ENCODE results near the gene SNRPA1.
"Not testable (repeated sequence)": the region's sequence is repeated elsewhere in the genome, so short reads cannot be mapped to it uniquely, and the experiment has no call there.

Gene SNRPA1

DNA sequence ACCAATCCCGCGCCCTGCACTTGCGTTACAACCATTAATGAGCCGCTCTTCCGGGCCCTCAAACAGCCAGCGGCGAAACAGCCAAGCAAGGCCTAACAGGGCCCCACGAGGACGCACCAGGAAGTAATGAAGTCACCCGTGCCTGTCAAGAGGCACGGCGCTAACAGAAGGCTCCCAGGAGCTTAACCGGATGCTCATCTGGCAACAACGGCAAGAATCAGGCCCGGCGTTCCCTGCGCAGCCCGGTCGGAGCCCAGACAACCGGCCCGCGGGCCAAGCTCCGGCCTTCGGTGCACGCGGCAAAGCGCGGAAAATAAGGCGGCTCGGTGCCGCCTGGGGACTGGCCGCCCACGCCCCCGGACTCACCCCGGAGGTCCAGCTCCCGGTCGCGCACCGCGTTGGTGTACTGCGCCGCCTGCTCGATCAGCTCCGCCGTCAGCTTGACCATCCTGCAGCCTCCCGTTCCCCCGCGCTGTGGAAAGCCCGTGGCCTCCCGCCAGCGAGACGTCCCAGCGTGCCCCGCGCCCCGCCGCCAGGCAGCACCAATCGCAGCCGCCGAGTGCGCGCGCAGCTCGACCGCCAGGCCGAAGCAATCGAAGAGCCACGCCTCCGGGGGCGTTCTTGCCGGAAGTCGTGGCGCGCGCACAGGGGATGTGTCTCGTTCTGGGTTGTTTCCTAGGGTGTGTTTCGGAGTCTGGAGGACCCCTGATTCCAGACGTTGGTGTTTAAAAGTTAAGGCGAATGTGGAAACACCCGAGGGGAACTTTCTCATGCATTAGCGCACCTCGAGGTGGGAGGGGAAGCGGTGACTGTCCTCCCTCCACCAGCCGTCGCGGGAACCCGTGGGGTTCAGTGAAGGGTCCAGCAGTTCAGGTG, at the start of gene SNRPA1:
Gene SNRPA1 (minus strand): TSS at position 518 of the 876 bp plus-strand sequence. CDS start 70 bp downstream, at position 448.
- DNase-seq, result peak; percentile 93

DNA sequence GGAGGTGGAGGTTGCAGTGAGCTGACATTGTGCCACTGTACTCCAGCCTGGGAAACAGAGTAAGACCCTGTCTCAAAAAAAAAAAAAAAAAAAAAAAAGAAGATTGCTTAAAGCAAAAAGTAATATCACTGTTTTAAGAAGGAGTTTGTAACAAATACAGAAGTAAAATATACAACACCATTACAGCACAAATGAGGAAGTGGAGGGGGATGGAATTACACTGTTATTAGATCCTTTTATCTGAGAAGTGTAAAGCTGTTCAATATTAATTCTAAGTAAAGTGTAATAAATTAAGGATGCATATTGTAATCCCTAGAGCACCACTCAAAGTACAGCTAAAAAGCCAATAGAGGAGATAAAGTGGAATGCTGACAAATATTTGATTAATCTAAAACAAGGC, 47.0 kb upstream of the SNRPA1 start:
- no peak for DNase-seq

DNA sequence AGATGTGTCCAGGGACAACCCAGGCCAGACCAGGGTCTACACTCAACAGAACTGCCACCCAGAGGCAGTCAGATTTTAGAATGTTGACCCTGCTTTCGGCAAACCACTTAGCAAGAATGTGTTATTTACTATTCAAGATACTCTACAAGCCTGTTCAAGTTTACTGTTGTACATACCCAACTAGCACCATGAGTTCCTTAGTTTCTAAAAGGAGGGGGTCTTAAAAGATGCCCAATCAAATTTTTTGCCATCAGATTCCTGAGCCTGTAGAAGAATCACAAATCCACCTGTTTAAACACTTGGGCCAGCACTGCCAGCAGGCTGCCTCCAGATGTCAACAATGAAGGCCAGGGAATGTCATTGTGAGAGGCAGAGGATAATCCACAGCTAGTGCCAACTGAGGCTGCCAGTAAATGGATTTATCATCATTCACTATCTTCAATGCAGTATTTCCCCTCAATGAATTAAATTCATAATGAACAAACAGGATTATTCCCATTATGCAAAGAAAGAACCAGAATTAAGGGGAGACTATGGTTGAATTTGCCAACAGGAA, 43.5 kb upstream of the SNRPA1 start:
- DNase-seq, result no peak

DNA sequence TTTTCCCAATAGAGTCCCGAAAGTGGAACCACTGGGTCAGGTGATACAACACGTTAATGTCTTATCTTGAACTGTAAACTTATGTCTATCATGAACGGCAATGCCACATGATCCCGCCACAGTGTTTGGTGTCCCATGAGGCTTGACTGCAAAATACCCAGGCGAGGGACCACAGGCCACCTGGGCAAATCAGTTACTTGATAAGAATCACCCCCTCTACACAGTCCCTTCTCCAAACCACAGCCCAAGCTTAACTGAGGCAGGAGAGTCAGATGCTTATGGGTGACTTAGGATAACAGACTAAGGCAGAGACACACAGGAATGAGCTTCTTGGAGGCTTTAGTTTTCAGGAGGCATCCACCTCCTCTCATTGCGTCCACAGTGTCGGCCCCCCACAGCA, 42.9 kb upstream of the SNRPA1 start:
- DNase-seq, result no peak

DNA sequence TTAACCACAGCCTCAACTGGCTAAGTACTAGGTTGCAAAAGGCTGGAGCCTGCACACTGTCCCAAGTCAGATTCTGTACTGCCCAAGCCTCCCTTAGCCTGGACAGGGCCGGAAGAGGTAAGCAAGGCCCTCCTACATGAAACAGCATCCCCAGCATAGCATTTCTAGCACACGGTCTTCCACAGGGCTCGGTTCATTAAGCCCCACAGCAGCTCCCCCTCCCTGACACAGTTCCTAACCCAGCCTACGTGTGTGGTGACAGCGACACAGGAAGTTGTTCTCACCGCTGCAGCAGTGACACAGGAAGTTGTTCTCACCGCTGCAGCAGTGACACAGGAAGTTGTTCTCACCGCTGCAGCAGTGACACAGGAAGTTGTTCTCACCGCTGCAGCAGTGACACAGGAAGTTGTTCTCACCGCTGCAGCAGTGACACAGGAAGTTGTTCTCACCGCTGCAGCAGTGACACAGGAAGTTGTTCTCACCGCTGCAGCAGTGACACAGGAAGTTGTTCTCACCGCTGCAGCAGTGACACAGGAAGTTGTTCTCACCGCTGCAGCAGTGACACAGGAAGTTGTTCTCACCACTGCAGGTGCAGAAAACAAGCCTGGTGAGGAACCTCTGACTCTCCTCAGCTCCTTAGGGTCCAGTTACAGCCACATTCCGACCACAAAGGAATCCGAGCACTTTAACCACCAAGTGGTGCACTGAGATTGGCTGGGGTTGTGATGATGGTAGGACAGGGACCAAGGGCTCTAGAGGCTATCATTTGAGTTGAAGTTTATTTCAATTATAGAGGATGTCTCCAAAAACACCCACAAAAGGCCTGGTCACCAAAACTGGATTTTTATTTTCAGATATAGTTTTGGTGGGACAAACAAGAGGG, 39.1 kb upstream of the SNRPA1 start:
- DNase-seq, result not testable (repeated sequence)

DNA sequence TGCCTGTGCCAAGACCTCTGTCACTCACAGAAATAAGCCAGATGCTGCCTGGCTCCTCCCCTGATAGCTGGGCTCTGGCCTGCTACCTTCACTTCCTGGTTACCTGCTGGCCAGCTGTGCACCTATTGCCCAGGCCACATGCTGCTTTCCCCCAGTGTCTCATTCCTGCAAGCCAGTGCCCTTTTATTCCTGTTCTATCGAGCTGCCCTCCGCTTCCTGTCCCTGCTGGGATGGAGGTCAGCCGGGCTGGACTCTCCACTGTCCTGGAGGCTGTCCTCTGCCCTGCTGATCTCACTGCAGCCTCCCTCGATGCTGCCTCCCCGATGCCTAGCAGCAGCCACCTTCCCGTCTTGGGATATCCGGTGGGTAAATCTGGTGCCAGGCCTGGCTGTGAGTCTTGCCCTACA, 37.0 kb upstream of the SNRPA1 start:
- no peak for DNase-seq

DNA sequence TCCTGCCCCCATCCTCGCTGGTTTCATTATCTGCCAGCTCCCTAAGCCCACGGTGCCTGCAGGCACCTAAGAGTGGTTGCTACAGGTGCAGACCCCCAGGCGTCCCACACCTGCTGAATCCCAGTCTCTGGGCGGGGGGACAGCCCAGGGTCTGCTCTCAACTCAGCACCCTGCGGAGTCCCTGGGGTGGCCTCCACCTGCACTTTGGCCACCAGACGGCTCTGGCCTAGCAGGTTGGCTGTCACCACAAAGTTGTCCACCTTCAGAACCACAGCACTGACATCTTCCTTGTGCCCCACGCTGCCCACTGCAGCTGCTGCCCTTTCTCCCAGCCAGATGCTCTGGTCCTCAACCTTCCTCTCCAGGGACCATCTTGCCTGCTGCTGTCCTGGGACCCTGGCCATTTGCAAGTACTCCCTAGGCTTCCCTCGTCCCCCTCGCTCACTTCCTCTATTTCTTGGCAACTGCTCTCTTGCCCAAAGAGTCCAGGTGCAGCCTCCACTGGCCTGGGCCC, 34.9 kb upstream of the SNRPA1 start:
- no peak for DNase-seq

DNA sequence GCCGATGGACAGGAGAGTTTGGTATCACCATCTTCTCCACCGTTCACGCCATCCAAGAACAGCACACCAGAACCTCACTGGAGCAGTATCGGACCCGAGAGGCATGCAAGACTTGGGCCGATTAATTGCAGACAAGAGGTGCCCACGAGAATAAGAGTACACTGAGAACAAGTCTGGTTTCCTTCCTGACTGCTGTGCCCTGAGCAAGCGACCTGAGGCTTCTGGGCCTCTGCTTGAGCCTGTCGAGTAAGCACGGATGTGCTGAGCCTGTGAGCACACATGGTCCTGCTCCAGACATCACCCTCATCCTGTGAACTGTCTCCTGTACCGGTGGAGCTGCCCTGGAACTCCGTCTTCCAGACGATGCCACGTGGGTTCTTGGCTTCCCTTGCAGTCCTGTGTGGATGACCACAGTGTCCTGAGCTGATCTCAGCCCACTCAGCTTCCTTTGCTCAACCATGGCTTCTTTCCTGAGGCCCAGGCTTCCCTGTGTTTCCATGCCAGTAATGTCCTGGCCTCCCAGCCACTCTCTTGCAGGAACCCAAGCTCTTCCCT, 34.3 kb upstream of the SNRPA1 start:
- DNase-seq, result no peak

DNA sequence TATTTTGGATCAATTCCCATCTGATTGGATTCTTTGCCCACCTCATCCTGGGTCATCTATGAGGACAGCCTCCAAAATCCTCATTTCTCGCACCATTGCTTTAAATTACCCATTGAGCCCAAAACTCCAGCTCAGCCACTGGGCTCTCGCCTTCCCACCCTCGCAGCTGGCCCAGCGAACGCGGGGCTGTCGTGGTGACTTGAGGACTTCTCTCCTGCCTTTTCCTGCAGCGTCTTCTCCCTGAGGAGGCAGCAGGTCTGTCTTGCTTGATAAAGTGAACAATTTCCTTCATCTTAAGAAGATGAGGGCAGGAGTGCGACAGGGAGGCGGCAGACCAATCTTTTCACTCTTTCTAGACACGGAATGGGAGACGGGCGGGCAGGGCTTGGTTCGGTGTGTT, 33.0 kb upstream of the SNRPA1 start:
- DNase-seq, result no peak

DNA sequence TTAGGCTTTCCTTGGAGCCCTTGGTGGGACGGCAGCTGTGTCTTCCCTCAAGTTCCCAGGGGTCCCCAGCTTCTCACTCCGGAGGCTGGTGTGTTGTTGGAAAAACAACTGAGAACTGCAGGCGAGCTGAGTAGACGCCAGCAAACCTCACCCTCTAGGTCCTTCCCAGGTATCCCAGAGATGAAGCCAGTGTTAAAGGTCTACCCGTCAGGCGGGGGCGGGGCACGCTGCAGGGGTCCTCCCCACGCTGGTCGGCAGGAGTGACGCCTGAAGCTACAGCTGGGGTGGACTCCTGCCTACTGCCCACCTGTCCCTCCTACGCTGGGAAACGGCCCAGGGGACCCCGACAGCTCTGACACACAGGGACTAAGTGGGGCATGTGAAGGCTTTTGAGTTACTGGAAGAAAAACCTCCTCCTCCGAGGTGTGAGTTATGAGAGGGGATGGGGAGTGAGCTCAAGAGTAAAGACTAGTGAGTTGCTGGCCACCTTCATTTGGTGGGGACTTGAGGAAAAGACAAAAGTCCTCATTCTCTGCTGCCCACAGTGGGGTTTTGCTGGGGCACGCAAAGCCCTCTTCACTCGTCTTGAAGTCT, 32.2 kb upstream of the SNRPA1 start:
- no peak for DNase-seq

DNA sequence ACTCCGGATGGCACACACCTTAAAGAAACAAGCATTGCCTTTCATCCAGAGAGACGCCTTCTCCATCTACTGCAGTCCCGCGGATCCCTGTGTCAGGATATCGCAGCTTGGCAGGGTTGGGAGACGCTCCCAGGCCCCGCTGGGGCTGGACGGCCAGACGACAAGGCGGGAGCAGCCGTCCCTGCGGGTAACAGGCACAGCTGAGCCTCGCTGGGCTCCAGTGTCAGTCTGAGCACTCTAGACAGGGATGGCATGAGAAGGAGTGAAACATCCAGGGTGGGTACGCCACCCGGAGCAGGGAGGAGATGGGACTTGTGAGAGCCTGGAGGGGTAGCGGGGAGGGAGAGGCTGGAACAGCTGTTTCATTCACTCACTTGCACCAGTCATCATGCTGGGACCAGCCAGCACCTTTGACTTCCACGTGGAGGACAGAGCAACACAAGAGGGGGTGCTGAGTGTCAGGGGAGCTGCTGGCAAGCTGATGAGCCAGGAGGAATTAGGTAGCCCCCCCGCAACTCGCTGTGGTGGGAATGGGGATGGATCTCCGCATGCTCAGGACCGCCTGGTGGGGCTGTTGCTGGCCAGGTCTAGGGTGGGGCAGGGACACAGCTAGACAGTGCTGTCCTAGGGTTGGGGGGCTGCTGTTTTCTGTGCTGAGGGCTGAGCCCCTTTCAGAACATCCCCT, 31.6 kb upstream of the SNRPA1 start:
- DNase-seq, result no peak

DNA sequence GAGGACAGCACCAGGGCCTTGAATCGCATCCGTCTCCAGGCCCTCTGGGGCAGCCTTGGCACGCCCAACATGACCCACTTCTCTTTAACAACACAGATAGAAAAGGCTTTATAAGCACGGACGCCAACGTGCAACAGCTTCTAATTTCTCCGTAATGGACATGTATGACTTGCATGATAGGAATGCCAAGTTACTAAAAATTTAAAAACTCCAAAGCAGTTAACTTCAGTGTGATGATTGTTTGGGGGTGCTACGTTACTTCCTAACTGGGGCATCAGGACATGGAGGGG, 30.9 kb upstream of the SNRPA1 start:
- no peak for DNase-seq

DNA sequence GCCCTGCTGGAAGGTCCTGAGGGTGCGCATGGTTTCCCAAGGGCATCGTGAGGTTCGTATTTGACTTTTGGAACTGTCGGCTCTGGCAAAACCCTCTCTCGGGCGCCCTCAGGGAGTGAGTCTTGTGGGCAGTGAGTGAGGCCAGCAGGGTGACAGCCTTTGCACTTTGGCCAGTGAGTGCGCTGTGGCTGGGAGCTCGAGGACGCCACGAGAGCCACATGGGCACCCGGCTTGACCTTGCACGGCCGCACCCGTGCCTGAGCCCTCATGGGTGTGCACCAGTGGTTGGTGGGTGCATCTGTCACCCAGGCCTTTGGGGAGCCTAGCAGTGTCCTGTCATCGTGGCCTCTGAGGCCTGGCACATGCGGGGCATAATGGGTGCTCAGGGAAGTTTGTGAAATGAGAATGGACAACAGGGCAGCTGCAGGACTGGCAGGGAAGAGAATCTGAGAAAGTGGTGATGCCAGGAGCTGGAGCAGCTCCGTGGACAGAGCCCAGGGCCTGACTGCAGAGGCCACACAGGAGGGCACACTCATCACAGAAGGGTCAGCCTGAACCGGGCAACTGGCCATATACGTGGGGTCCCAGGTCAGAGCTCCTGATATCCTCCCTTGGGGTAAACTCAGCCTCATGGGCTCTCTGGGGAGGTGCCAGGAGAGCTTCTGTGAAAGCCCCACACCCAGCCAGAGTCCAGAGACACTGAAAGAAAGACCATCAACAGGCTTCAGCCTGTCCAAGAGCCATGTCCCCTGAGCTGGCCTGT, 30.4 kb upstream of the SNRPA1 start:
- DNase-seq, result no peak

DNA sequence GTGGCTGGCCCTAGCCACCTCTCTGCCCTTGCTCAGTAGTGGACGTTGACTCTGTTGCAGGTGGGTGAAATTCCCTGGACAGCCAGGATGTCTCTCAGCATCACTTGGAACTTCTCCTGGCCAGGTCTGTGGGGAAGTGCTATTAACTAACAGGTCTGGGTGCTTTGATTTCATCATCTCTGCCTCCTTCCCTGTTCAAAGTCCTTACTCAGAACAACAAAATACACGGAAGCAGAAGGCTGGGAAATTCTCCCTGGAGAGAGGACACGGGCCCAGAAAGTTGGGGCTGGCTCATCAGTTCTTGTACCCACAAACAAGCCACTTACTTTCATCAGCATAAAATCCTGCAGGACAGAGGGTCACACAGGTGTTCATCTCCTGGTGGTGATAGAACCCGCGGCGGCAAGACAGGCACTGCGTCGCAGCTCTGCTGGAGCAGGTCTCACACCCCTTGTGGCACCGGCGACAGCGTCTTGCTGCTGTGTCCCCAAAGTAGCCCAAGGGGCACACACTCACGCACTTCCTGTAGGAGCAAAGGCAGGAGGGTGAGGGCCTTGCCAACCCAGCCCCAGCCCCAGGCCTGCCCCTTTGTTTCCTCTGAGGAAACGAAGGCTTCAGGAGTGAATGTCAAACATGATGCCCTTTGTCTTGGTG, 29.6 kb upstream of the SNRPA1 start:
- DNase-seq, result no peak

DNA sequence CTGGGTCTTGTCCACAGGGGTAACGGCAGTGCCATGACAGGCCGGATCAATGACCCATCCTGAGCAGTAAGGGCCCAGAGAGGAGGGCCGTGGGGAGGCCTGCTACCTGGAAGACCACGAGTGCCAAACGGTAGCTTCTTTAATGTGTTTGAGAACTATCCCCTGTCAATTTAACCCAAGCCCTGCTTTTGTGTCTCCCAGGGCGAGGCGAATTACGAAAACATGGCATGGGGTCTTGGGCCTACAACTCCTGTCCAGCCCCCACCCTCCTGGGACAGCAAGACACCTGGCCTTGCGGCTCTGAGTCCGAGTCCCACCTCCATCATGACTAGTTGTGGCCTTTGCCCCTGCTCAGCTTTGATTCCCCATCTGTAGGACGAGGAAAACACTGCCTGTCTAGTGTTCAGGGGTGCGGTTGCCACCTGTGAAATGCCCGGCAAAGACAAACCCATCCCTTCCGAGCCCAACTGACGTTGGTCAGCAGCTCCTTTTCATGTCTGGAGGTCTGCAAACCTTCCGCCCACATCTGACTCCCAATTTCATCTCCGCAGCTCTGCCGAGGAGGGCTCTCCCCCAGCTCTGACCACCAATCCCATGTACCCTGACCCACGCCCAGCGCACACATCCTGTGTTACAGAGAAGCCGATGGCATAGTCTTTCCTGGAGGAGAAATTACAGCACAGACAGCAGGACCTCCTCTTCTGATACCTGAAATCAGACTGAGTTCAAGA, 28.9 kb upstream of the SNRPA1 start:
- DNase-seq, result no peak

DNA sequence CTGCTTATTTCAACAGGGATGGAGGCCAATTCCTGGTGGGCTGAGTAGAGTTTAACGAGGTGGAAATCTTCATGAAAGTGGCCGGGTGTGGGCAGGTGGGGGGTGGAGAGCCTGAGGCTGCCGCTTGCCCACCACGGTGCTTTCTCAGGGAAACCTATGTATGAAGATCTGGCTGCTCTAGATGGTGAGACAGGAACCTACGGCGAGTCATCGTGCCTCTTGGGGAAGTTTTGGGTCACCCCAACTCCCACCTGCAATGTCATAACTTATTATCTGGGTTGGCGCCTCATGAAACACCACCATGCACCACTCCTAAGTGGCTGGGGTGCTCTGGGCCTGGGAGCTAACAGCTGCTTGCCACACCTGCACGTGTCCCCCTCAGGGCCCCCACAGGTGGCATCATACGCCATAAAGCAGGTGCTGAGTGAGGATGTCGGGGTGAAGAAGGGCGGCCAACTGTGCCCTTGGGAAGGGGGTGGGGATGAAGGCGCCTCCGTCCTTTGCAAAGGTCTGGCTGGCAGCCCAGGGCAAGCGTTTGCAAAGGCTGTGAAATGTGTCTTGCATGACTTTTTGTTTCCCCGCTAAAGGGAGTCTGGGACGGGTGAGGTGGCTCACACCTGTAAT, 27.9 kb upstream of the SNRPA1 start:
- DNase-seq, result no peak

DNA sequence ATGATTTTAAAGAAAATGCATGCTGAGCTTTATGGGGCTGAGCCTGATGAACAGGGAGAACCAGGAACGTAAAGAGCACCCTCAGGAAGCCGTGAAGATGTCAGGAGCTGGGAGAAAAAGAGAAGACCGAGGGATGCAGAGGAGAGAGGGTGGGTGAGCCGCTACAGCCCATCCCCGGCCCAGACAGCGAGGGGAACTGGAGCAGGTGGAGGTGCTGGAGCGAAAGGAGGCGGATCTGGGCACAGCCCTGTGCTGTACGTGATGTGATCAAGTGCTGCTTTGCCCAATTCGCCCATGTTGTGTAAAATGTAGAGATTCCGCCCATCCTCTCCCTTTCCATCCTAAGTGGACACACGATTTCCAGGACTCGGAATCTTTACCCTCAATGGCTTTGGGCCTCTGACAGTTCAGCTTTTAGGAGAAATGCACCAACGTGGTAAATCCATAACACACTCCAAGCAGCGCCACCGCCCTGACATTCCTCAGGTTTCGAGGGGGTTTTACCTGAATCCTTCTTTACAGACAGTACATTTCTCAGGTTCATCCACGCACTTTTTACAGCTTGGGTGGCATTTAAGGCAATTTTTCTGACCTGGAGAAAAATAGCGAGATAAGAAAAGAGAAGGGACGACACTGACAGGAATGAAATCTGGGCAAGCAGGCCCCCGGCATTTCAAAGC, 27.1 kb upstream of the SNRPA1 start:
- DNase-seq, result no peak

DNA sequence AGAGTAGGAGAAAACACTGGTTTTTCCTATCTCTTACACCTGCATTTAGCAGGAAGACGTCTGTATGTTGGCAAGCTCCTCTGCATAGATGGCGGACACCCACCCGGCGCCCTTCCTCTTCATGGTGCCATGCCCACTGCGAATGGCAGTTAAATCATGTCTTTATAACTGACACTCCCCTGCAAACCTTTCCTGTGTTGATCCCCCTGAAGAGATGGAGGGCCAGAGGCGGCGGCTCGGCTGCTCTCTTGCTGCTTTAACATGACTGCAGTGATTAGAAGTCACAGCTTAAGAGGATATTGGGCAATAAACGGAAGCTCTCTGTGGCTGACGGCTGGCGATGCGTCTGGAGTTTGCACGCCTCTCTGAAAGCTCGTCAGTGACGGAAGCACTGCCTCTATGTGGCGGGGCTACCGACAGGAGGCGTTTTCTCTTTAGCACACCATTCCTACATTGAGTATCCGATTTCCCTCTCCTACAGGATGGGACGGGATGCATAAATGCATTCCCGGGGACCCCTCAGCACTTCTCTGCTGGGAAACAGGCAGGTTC, 25.5 kb upstream of the SNRPA1 start:
- DNase-seq, result peak; percentile 54

DNA sequence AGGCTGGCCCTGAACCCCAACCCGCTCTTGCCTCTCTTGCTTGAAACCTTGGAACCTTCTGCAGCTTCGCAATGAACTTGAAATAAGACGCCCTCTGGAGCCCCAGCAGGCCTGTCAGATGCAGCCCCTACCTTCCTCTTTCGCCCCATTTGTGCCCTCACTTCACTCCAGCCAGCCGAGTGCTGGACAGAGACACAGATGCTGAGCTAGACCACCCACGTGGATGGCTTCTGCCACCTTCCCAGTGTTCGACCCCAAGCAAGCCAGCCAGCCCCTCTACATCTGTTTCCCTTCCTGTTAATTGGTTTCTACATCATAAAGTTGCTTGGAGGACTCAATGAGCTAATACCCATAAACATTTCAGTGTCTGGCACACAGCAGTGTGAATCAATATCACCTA, 23.8 kb upstream of the SNRPA1 start:
- DNase-seq, result no peak

Measured in GDM1 (cell line).